Skeletal muscle satellite cell (primary cell): ENCODE measurements around the gene ZNF598.

Source experiments
- H3K27me3 ChIP-seq: 2 replicates; pipeline ENCODE4 v1.7.0; 2013; ENCODE audit warnings: low read length; ENCODE audit not compliant: control insufficient read depth, insufficient read depth
- H3K36me3 ChIP-seq: 2 replicates; pipeline ENCODE4 v1.7.0; 2013; ENCODE audit warnings: mild to moderate bottlenecking, control low read depth, low read length; ENCODE audit not compliant: insufficient read depth
- H3K4me1 ChIP-seq: 2 replicates; pipeline ENCODE4 v1.7.0; 2013; ENCODE audit warnings: low read length; ENCODE audit not compliant: control insufficient read depth, insufficient read depth
- H3K4me2 ChIP-seq: 2 replicates; pipeline ENCODE4 v1.7.0; 2013; ENCODE audit warnings: mild to moderate bottlenecking, low read length
- H3K4me3 ChIP-seq: 2 replicates; pipeline ENCODE4 v1.7.0; 2013; ENCODE audit warnings: low read length
- H3K9ac ChIP-seq: 2 replicates; pipeline ENCODE4 v1.7.0; 2013; ENCODE audit warnings: mild to moderate bottlenecking, low read depth, low read length, moderate library complexity
- H3K9me3 ChIP-seq: replicated peaks from 2 replicates; pipeline ENCODE4 v1.7.0; 2013; ENCODE audit warnings: mild to moderate bottlenecking, control low read depth, low read length

Gene ZNF598

DNA sequence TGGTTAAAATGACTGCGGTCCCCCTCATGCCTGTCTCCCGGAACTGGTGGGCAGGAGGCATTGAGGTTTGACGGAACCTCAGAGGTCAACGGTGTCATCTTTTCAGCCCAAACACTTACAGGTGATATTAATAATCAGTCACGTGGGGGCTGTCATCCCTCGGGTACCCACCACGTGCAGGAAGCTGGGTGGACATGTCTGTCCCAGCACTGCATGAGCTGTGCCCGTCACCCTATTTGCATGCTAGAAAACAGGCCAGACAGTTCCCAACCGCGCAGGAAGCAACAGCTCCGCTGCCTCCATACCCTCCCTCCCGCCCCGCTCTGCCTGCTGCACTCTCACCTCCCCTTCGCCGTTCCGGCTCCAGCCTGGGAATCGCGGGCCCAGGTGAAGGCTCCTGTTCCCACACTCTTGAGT lies 18.5 kb downstream of the ZNF598 start:
- Histone ChIP-seq H3K4me1 (peaks cover 17% of the 10 kb centered on the region), H3K27me3 (peaks cover 28% of the 10 kb centered on the region), H3K36me3 (peaks cover 14% of the 10 kb centered on the region), H3K9me3 (no peaks in the 10 kb centered on the region), H3K4me3 (no peak overlapping the region), H3K9ac (no peak overlapping the region), H3K4me2 (no peak overlapping the region)

- Histone ChIP-seq H3K36me3 (peaks cover 18% of the 10 kb centered on the region), H3K27me3 (peaks cover 28% of the 10 kb centered on the region), H3K9me3 (no peaks in the 10 kb centered on the region), H3K4me1 (peaks cover 22% of the 10 kb centered on the region), H3K4me2 (peak overlapping the region; percentile 47), H3K4me3 (no peak overlapping the region), H3K9ac (no peak overlapping the region)
Measured at GRCh38 chr16:1990351-1991134, 19.1 kb downstream of the ZNF598 start.

DNA sequence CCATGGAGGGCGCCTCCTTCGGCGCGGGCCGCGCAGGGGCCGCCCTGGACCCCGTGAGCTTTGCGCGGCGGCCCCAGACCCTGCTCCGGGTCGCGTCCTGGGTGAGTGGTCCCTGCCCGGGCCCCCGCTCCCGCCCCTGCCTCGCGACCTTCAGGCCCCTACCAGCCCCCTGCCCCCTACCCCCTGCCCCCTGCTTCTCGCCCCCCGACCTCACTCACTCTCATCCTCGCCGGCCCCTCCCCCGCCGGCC lies 19.6 kb downstream of the ZNF598 start:
- no peak overlapping the region for H3K9ac ChIP-seq
- peaks cover 27% of the 10 kb centered on the region for H3K4me1 ChIP-seq
- H3K4me3 ChIP-seq, result no peak overlapping the region
- peaks cover 14% of the 10 kb centered on the region for H3K36me3 ChIP-seq
- H3K9me3 ChIP-seq, result no peaks in the 10 kb centered on the region
- H3K4me2 ChIP-seq, result peak overlapping the region; percentile 56
- peaks cover 28% of the 10 kb centered on the region for H3K27me3 ChIP-seq

DNA sequence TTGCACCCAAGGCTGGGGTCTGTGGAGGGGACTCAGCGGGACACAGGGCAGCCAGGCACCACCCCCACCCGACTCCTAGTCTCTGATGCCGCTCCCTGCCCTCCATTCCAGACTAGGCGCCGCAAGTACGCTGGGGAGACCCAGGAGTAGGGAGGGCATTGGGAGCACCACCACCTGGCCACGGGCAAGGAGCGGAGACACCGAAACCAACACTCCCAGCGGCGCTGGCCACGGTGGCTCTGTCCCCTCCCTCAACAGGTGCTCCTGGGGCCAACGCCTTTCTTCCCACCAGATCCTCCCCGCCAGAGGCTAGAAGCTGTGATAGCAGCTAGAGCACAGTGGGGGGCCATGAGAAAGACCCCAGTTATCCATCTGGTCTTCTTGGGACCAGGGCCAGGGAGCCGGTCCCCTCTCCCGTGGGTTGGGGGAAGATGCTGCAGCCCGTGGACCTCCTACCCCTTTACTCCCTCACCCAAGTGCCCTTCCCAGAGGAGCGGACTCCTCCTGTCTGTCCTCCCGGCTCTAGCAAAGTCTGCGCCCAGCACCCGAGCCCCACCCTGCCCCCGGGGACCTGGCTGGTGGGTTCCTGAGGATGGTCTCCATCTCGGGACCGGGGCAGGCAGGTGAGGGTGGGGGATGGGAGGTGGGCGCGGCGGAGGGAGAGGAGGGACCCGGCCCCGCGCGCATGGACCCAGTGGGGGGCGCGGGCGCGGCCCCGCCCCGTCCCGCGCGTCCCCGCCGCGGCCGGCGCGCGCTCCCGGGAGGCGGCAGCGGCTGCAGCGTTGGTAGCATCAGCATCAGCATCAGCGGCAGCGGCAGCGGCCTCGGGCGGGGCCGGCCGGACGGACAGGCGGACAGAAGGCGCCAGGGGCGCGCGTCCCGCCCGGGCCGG lies 20.2 kb downstream of the ZNF598 start, which contains the start of gene SYNGR3:
Gene SYNGR3 (plus strand): TSS at position 762 of the 892 bp plus-strand sequence. CDS start 133 bp downstream, outside the sequence.
- peaks cover 33% of the 10 kb centered on the region for H3K4me1 ChIP-seq
- H3K36me3 ChIP-seq, result peaks cover 14% of the 10 kb centered on the region
- peaks cover 28% of the 10 kb centered on the region for H3K27me3 ChIP-seq
- no peak within 1 kb of the TSS for H3K4me3 ChIP-seq
- no peaks in the 10 kb centered on the region for H3K9me3 ChIP-seq
- H3K4me2 ChIP-seq, result peak within 1 kb of the TSS; percentile 56
- no peak within 1 kb of the TSS for H3K9ac ChIP-seq

GRCh38 chr16:1987198-1987597 lies 22.4 kb downstream of the ZNF598 start:
- Histone ChIP-seq H3K4me3 (no peak overlapping the region), H3K36me3 (peaks cover 14% of the 10 kb centered on the region), H3K9ac (no peak overlapping the region), H3K4me1 (peaks cover 34% of the 10 kb centered on the region), H3K27me3 (peaks cover 34% of the 10 kb centered on the region), H3K4me2 (no peak overlapping the region), H3K9me3 (no peaks in the 10 kb centered on the region)

DNA sequence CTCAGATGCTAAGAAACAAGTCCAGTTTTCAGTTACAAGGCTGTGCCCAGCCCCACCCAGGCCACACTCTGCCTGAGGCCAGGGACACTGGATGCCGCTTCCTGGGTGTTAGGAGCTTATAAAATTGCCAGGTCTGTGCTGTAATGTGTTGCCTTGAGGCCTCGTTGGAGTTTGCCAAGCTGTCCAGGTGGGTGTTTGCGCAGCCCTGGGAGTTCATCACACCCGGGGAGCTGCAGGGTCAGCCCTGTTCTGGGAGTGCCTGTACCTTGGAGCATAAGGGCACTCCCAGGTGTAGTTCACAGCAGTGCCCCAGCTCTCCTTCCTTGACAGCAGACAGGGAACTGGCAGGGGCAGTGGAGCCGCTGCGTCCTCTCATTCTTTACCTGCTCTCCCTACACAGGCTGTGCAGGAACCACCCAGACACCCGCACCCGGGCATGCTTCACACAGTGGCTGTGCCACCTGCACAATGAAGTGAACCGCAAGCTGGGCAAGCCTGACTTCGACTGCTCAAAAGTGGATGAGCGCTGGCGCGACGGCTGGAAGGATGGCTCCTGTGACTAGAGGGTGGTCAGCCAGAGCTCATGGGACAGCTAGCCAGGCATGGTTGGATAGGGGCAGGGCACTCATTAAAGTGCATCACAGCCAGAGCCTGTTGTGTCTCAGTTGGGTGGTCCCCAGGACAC lies 24.0 kb downstream of the ZNF598 start:
- Histone ChIP-seq H3K9ac (peak overlapping the region; percentile 85), H3K4me1 (peaks cover 29% of the 10 kb centered on the region), H3K9me3 (no peaks in the 10 kb centered on the region), H3K4me3 (peak overlapping the region; percentile 87), H3K4me2 (peak overlapping the region; percentile 96), H3K27me3 (peaks cover 36% of the 10 kb centered on the region), H3K36me3 (peaks cover 14% of the 10 kb centered on the region)

- Histone ChIP-seq H3K9me3 (no peaks in the 10 kb centered on the region), H3K4me2 (peak overlapping the region; percentile 96), H3K9ac (peak overlapping the region; percentile 85), H3K4me3 (peak overlapping the region; percentile 87), H3K36me3 (peaks cover 14% of the 10 kb centered on the region), H3K4me1 (peaks cover 22% of the 10 kb centered on the region), H3K27me3 (peaks cover 42% of the 10 kb centered on the region)
Measured at GRCh38 chr16:1984347-1985225, 25.0 kb downstream of the ZNF598 start.

DNA sequence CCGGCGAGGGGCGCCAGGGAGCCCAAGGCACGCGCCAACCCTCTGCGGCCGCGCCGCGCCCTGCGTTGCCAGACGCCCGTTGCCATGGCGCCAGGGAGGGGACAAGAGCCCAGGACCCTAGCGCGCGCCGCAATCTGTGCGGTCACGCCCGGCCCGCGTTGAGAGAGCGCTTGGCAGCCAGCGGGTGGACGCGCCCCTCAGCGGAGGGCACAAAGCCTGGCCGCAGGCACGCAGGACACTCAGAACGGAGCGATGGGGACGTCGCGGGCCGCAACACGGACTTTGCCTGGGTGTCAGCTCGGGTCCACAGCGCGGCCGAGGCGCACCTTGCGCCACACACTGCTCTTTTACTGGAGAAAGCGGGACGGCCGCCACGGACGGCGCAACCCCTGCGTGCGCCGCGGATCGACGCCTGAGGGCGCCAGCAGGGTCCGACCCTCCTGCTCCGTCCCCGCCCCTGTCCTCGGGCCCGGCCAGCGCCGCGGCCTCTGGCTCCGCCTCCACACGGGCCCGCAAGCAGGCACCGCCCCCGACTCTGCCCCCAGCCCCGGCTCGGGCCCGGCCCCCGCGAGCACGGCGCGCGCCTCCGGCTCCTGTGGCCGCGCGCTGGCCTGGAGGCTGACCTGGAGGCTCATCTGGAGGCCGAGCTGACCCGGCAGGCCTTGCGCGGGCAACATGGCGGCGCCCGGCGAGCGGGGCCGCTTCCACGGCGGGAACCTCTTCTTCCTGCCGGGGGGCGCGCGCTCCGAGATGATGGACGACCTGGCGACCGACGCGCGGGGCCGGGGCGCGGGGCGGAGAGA lies 25.9 kb downstream of the ZNF598 start, which contains the start of gene GFER:
Gene GFER (plus strand): TSS at position 650 of the 803 bp plus-strand sequence. CDS start 26 bp downstream, at position 676.
- H3K4me2 ChIP-seq, result peak within 1 kb of the TSS; percentile 96
- peak within 1 kb of the TSS; percentile 85 for H3K9ac ChIP-seq
- peaks cover 19% of the 10 kb centered on the region for H3K36me3 ChIP-seq
- peaks cover 34% of the 10 kb centered on the region for H3K27me3 ChIP-seq
- H3K9me3 ChIP-seq, result no peaks in the 10 kb centered on the region
- peaks cover 22% of the 10 kb centered on the region for H3K4me1 ChIP-seq
- peak within 1 kb of the TSS; percentile 87 for H3K4me3 ChIP-seq

DNA sequence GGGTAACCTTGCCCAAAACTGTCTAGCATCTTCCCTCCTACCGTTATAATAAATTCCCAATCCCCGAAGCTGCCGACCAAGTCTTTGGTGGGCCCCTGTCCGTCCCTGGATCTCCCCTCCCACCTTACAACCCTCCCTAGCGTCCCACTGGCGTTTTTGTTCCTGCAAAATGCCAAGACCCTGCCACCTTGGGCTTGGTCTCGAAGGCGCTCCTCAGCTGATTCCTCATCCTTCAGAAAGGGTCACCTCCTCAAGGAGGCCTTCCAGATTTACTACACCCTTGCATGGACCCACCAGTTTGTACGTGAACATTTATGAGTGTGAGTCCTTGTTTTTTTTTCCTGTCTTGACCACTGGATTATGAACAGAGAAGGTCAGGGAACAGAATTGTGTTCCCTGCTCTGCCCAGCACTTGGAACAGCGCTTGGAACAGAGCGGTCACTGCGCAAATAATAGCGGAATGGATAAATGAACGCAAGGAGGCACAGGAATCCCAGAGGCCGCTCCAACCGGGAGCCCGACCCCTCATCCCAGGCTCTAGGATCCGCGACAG lies 26.6 kb downstream of the ZNF598 start:
- H3K9me3 ChIP-seq, result no peaks in the 10 kb centered on the region
- peaks cover 22% of the 10 kb centered on the region for H3K4me1 ChIP-seq
- H3K9ac ChIP-seq, result no peak overlapping the region
- H3K4me3 ChIP-seq, result peak overlapping the region; percentile 87
- H3K36me3 ChIP-seq, result peaks cover 25% of the 10 kb centered on the region
- H3K4me2 ChIP-seq, result peak overlapping the region; percentile 96
- peaks cover 33% of the 10 kb centered on the region for H3K27me3 ChIP-seq

DNA sequence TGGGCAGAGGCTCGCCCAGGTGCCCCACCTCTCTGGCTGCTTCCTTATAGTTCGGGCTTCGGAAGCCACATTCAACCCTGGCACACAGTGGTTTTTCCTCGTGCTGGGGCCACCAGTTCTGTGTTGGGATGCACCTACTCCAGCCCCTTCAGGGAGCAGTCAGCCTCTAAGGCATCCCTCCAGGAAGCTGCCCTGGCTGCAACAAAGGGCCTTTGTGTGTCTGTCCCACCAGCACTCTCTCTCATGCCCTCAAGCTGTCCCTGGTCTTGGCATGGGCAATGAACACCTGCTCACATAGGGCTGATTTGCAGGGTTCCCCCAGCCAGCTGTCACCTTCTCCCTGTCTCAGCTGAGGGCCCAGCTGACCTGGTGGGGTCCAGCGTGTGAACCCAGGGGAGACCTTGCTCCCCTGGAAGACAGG lies 27.6 kb downstream of the ZNF598 start:
- no peak overlapping the region for H3K9ac ChIP-seq
- H3K36me3 ChIP-seq, result peaks cover 33% of the 10 kb centered on the region
- H3K4me3 ChIP-seq, result no peak overlapping the region
- H3K9me3 ChIP-seq, result no peaks in the 10 kb centered on the region
- H3K4me1 ChIP-seq, result peaks cover 22% of the 10 kb centered on the region
- peaks cover 33% of the 10 kb centered on the region for H3K27me3 ChIP-seq
- no peak overlapping the region for H3K4me2 ChIP-seq
